ENCODE measurements around the gene BIRC5.
A peak's percentile ranks its signal among the peaks of the same experiment; 100 is the strongest.

BIRC5 gene

GRCh38 chr17:78183916-78184315, 30.1 kb upstream of the BIRC5 start:
- DNase-seq (ENCODE audit: low read depth in 2 of 2) = no peak

- DNase-seq (ENCODE audit: low read depth in 2 of 2) = no peak
Observed at GRCh38 chr17:78184351-78184750, 29.7 kb upstream of the BIRC5 start.

- DNase-seq (ENCODE audit: low read depth in 2 of 2) = no peak
Observed at GRCh38 chr17:78184868-78185267, 29.2 kb upstream of the BIRC5 start.

- no peak for DNase-seq (ENCODE audit: low read depth in 2 of 2)
Observed at GRCh38 chr17:78185981-78186691, 27.9 kb upstream of the BIRC5 start.

GRCh38 chr17:78186692-78187595, 27.1 kb upstream of the BIRC5 start, which contains the start of the genes AFMID and TK1:
Gene AFMID (plus strand): TSS chr17:78187362. CDS start chr17:78187371, 9 bp downstream.
Gene TK1 (minus strand): TSS chr17:78187052. CDS start chr17:78186994, 58 bp downstream.
- DNase-seq (ENCODE audit: low read depth in 2 of 2) = peak; percentile 93

- DNase-seq (ENCODE audit: low read depth in 2 of 2) = no peak
Observed at GRCh38 chr17:78196716-78197115, 17.3 kb upstream of the BIRC5 start.

GRCh38 chr17:78197147-78197832, 16.8 kb upstream of the BIRC5 start:
- no peak for DNase-seq (ENCODE audit: low read depth in 2 of 2)

- DNase-seq (ENCODE audit: low read depth in 2 of 2) = no peak
Observed at GRCh38 chr17:78200451-78200850, 13.6 kb upstream of the BIRC5 start.

- no peak for DNase-seq (ENCODE audit: low read depth in 2 of 2)
Observed at GRCh38 chr17:78202666-78203065, 11.4 kb upstream of the BIRC5 start.

- no peak for DNase-seq (ENCODE audit: low read depth in 2 of 2)
Observed at GRCh38 chr17:78204387-78205123, 9.5 kb upstream of the BIRC5 start.

GRCh38 chr17:78205124-78205775, 8.8 kb upstream of the BIRC5 start:
- no peak for DNase-seq (ENCODE audit: low read depth in 2 of 2)

- DNase-seq (ENCODE audit: low read depth in 2 of 2) = no peak
Observed at GRCh38 chr17:78206298-78206697, 7.8 kb upstream of the BIRC5 start.

- no peak for DNase-seq (ENCODE audit: low read depth in 2 of 2)
Observed at GRCh38 chr17:78208486-78208885, 5.6 kb upstream of the BIRC5 start.

- DNase-seq (ENCODE audit: low read depth in 2 of 2) = no peak
Observed at GRCh38 chr17:78210111-78210510, 3.9 kb upstream of the BIRC5 start.

GRCh38 chr17:78211032-78211431, 3.0 kb upstream of the BIRC5 start:
- no peak for DNase-seq (ENCODE audit: low read depth in 2 of 2)

GRCh38 chr17:78214706-78215061, 631 bp downstream of the BIRC5 start:
- no peak for DNase-seq (ENCODE audit: low read depth in 2 of 2)

GRCh38 chr17:78219396-78220150, 5.5 kb downstream of the BIRC5 start:
- DNase-seq (ENCODE audit: low read depth in 2 of 2) = no peak

- no peak for DNase-seq (ENCODE audit: low read depth in 2 of 2)
Observed at GRCh38 chr17:78223061-78223460, 9.0 kb downstream of the BIRC5 start.

- DNase-seq (ENCODE audit: low read depth in 2 of 2) = no peak
Observed at GRCh38 chr17:78223765-78224164, 9.7 kb downstream of the BIRC5 start.
